Mesenchymal stem cell (in vitro differentiated cells and primary cell): ENCODE data around the gene MEIS2.

Experiments
- DNase-seq: peaks from one replicate; pipeline ENCODE4 v3.0.0-alpha.2; 2013
- H2AFZ ChIP-seq: one replicate; pipeline ENCODE4 v1.6.1; 2013; ENCODE audit warnings: low read depth, mild to moderate bottlenecking, control low read depth, inconsistent platforms, low read length, moderate library complexity
- H2AK5ac ChIP-seq: 2 replicates; pipeline ENCODE4 v1.6.1; 2013; ENCODE audit warnings: low read length, moderate library complexity, mild to moderate bottlenecking, inconsistent platforms; ENCODE audit not compliant: severe bottlenecking
- H2BK120ac ChIP-seq: one replicate; pipeline ENCODE4 v1.6.1; 2013; ENCODE audit warnings: low read depth, mild to moderate bottlenecking, inconsistent platforms, low read length, moderate library complexity
- H2BK12ac ChIP-seq, 2 experiments: one replicate each; pipeline ENCODE4 v1.6.1; 2013; ENCODE audit warnings: inconsistent platforms in 2 of 2, low read length in 2 of 2, mild to moderate bottlenecking in 2 of 2, moderate library complexity in 2 of 2, control low read depth in 1 of 2
- H2BK15ac ChIP-seq: one replicate; pipeline ENCODE4 v1.6.1; 2013; ENCODE audit warnings: mild to moderate bottlenecking, low read depth, inconsistent platforms; ENCODE audit not compliant: poor library complexity, severe bottlenecking
- H2BK5ac ChIP-seq: 2 replicates; pipeline ENCODE4 v1.6.1; 2013; ENCODE audit warnings: low read depth, mild to moderate bottlenecking, low read length, control low read depth, inconsistent platforms; ENCODE audit not compliant: poor library complexity, severe bottlenecking
- H3K14ac ChIP-seq, 2 experiments: one replicate each; pipeline ENCODE4 v1.6.1; 2013; ENCODE audit warnings: inconsistent platforms in 2 of 2, low read length in 2 of 2, control low read depth in 1 of 2, mild to moderate bottlenecking in 1 of 2, moderate library complexity in 1 of 2
- H3K18ac ChIP-seq, 2 experiments: one replicate each; pipeline ENCODE4 v1.6.1; 2013; ENCODE audit warnings: inconsistent platforms in 2 of 2, low read length in 2 of 2, control low read depth in 1 of 2, low read depth in 1 of 2, mild to moderate bottlenecking in 1 of 2
- H3K23ac ChIP-seq, 2 experiments: one replicate each; pipeline ENCODE4 v1.6.1; 2013; ENCODE audit warnings: inconsistent platforms in 2 of 2, low read length in 2 of 2, mild to moderate bottlenecking in 2 of 2, moderate library complexity in 2 of 2, control low read depth in 1 of 2
- H3K27ac ChIP-seq: 2 replicates; pipeline ENCODE4 v1.5.1; 2013; ENCODE audit warnings: mild to moderate bottlenecking, moderate library complexity, low read length, control low read depth, inconsistent platforms; ENCODE audit not compliant: poor library complexity, severe bottlenecking
- H3K27me3 ChIP-seq, 2 experiments: 2 replicates each; pipeline versions ENCODE4 v1.6.1 to v1.7.0; 2013; ENCODE audit warnings: low read length in 2 of 2, mild to moderate bottlenecking in 2 of 2, moderate library complexity in 2 of 2, control low read depth in 1 of 2, inconsistent platforms in 1 of 2; ENCODE audit not compliant: control insufficient read depth in 1 of 2, insufficient read depth in 1 of 2
- H3K36me3 ChIP-seq, 2 experiments: 2 replicates each; pipeline versions ENCODE4 v1.6.1 to v1.7.0; 2013; ENCODE audit warnings: low read length in 2 of 2, control low read depth in 1 of 2, inconsistent platforms in 1 of 2, low read depth in 1 of 2, mild to moderate bottlenecking in 1 of 2; ENCODE audit not compliant: insufficient read depth in 2 of 2, control insufficient read depth in 1 of 2
- H3K4ac ChIP-seq, 2 experiments: one replicate each; pipeline ENCODE4 v1.6.1; 2013; ENCODE audit warnings: inconsistent platforms in 2 of 2, low read length in 2 of 2, mild to moderate bottlenecking in 2 of 2, moderate library complexity in 2 of 2, control low read depth in 1 of 2, low read depth in 1 of 2
- H3K4me1 ChIP-seq: 2 replicates; pipeline ENCODE4 v1.6.1; 2013; ENCODE audit warnings: low read depth, low read length, control low read depth; ENCODE audit not compliant: control insufficient read depth, insufficient read depth
- H3K4me2 ChIP-seq: 2 replicates; pipeline ENCODE4 v1.6.1; 2013; ENCODE audit warnings: low read length, mild to moderate bottlenecking, inconsistent platforms; ENCODE audit not compliant: poor library complexity, severe bottlenecking
- H3K4me3 ChIP-seq, 2 experiments: 2 replicates each; pipeline versions ENCODE4 v1.5.1 to v1.7.0; 2013; ENCODE audit warnings: low read length in 2 of 2, mild to moderate bottlenecking in 2 of 2, control low read depth in 1 of 2, low read depth in 1 of 2; ENCODE audit not compliant: insufficient read depth in 1 of 2
- H3K79me1 ChIP-seq: replicated peaks from 2 replicates; pipeline ENCODE4 v1.6.1; 2013; ENCODE audit warnings: mild to moderate bottlenecking, control low read depth, low read length, inconsistent platforms; ENCODE audit not compliant: poor library complexity, severe bottlenecking
- H3K9ac ChIP-seq: 2 replicates; pipeline ENCODE4 v1.7.0; 2013; ENCODE audit warnings: mild to moderate bottlenecking, low read length, moderate library complexity
- H3K9me3 ChIP-seq: 2 replicates; pipeline ENCODE4 v1.7.0; 2013; ENCODE audit warnings: mild to moderate bottlenecking, low read length; ENCODE audit not compliant: control insufficient read depth
- H4K8ac ChIP-seq: one replicate; pipeline ENCODE4 v1.6.1; 2013; ENCODE audit warnings: inconsistent platforms, mild to moderate bottlenecking, low read length, moderate library complexity
- H4K91ac ChIP-seq: one replicate; pipeline ENCODE4 v1.6.1; 2013; ENCODE audit warnings: mild to moderate bottlenecking, low read length, inconsistent platforms
- WGBS: methylation state at CpG from one replicate; pipeline ENCODE4 v1.1.7; 2013; ENCODE audit warnings: mixed read lengths; 5-methylcytosine and 5-hydroxymethylcytosine counted together

Gene MEIS2

DNA sequence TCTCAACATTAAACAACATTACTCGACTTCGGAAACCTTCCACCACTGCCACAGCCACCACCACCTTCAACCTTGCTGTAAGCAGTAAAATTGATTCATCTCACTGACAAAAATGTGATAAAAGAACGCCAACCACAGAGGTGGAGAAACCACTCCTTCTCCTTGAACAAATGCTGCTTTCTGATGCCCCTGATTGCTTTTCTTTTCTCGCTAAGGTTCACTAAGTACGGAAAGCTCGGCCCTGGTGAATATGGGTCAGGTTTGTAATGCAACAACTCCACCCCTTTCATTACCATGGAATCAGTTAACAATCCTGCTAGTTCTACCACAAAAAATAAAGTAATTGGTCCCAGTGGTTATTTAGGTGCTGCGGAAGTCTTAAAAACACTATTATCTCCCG is 44.9 kb downstream of the MEIS2 start:
- H2BK12ac ChIP-seq = no peak overlapping the region
- H3K79me1 ChIP-seq = peaks cover 19% of the 10 kb centered on the region
- H2BK120ac ChIP-seq = no peak overlapping the region

DNA sequence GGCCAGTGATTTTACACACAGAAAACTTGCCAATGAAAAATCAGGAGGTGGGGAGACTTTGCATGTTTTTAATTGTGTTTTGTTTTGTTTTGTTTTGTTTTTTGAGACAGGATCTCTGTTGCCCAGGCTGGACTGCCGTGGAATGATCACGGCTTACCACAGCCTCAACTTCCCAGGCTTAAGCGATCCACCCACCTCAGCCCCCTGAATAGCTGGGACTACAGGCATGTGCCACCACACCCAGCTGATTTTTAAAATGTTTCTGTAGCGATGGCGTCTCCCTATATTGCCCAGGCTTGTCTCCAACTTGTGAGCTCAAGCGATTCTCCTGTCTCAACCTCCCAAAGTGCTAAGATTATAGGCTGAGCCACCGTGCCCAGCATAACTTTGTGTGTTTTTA is 46.0 kb downstream of the MEIS2 start:
- Histone ChIP-seq H3K9ac (no peak overlapping the region), H2BK15ac (no peak overlapping the region), H4K8ac (no peak overlapping the region), H2BK5ac (no peak overlapping the region), H3K23ac (no peak overlapping the region), H2AFZ (no peak overlapping the region), H3K27ac (no peak overlapping the region), H2BK12ac (no peak overlapping the region), H3K18ac (no peak overlapping the region), H3K4me1 (peaks cover 6% of the 10 kb centered on the region), H2AK5ac (no peak overlapping the region), H3K4me2 (no peak overlapping the region), H3K4ac (no peak overlapping the region), H2BK120ac (no peak overlapping the region), H3K79me1 (peaks cover 20% of the 10 kb centered on the region), H3K4me3 (no peak overlapping the region), H3K9me3 (no peaks in the 10 kb centered on the region), H4K91ac (no peak overlapping the region), H3K14ac (no peak overlapping the region), H3K27me3 (no peaks in the 10 kb centered on the region), H3K36me3 (peaks cover 0 to 40% of the 10 kb centered on the region in 2 experiments)
- 100% methylated on average over 6 of the region's 7 CpGs for whole genome bisulfite sequencing
- DNase-seq = no peak

More for the DNA sequence above, 44.9 kb downstream of the MEIS2 start:
- H2AK5ac ChIP-seq = no peak overlapping the region
- H3K27me3 ChIP-seq = no peaks in the 10 kb centered on the region
- H3K18ac ChIP-seq = no peak overlapping the region
- H2AFZ ChIP-seq = no peak overlapping the region
- no peak for DNase-seq
- no peak overlapping the region for H3K27ac ChIP-seq
- no peaks in the 10 kb centered on the region for H3K9me3 ChIP-seq
- H3K36me3 ChIP-seq = peaks cover 0 to 41% of the 10 kb centered on the region in 2 experiments
- H2BK15ac ChIP-seq = no peak overlapping the region
- peaks cover 6% of the 10 kb centered on the region for H3K4me1 ChIP-seq
- no peak overlapping the region for H4K91ac ChIP-seq
- no peak overlapping the region for H3K14ac ChIP-seq
- no peak overlapping the region for H3K4me3 ChIP-seq
- no peak overlapping the region for H3K23ac ChIP-seq
- H3K4ac ChIP-seq = no peak overlapping the region
- H2BK5ac ChIP-seq = no peak overlapping the region
- 97% methylated on average over 7 of the region's 8 CpGs for WGBS
- H4K8ac ChIP-seq = no peak overlapping the region
- no peak overlapping the region for H3K4me2 ChIP-seq
- no peak overlapping the region for H3K9ac ChIP-seq

DNA sequence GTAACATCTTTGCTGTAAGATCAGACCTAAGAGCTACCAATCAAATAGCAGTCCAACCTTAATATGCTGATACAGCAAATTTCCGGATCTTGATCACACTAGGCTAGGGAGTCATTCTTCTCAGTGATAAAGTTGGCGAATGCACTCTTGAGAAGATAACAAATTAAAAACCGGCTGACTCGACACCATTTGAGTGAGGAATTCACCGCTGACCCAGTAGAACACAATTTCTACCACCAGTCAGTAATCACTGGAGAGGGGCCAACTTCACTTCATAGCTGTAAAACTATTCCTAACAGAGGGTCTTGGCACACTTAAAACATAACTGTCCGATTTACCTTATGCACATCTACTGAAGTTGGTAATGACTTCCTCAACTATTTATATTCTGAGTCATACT is 47.2 kb downstream of the MEIS2 start:
- Histone ChIP-seq H2AFZ (no peak overlapping the region), H2BK15ac (no peak overlapping the region), H3K27me3 (no peaks in the 10 kb centered on the region), H2BK120ac (no peak overlapping the region), H4K91ac (no peak overlapping the region), H3K4me3 (no peak overlapping the region), H3K23ac (no peak overlapping the region), H4K8ac (no peak overlapping the region), H3K9ac (no peak overlapping the region), H3K4me2 (no peak overlapping the region), H2AK5ac (no peak overlapping the region), H3K27ac (no peak overlapping the region), H2BK5ac (no peak overlapping the region), H3K18ac (no peak overlapping the region), H3K79me1 (peaks cover 19% of the 10 kb centered on the region), H3K9me3 (no peaks in the 10 kb centered on the region), H3K4ac (no peak overlapping the region), H3K4me1 (peaks cover 6% of the 10 kb centered on the region), H3K36me3 (peaks cover 0 to 41% of the 10 kb centered on the region in 2 experiments), H2BK12ac (no peak overlapping the region), H3K14ac (no peak overlapping the region)
- WGBS = 93% methylated on average over 5 of the region's 6 CpGs
- DNase-seq = no peak

DNA sequence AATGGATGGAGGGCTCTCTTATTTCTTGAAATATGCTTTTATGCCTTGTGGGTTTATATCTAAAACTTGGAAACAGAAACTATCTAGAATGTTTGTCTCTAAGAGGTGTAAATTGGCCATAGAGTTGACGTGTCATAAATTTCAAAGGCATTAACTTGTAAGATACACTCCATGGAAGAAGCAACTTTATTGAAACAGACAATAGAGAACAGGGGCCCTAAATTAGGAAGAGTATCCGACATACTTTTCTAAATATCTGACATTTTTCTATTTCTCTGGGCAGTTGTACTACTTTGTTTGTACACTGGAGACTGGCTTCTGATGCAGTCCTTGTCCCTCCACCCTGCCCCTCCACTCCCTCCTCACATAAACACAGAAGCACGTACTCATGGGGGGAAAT is 50.0 kb downstream of the MEIS2 start:
- no CpG with 5 or more reads among the region's 3 CpGs for WGBS

More for the DNA sequence above, 50.0 kb downstream of the MEIS2 start:
- no peak overlapping the region for H4K91ac ChIP-seq
- no peak overlapping the region for H3K4ac ChIP-seq
- H3K4me2 ChIP-seq = no peak overlapping the region
- H4K8ac ChIP-seq = peak overlapping the region; percentile 60
- peak overlapping the region in 1 of 2 experiments; percentile 62 for H3K18ac ChIP-seq
- DNase-seq = no peak
- H2AK5ac ChIP-seq = no peak overlapping the region
- H2BK5ac ChIP-seq = no peak overlapping the region
- H3K4me3 ChIP-seq = no peak overlapping the region
- H2AFZ ChIP-seq = no peak overlapping the region
- H3K4me1 ChIP-seq = peaks cover 4% of the 10 kb centered on the region
- H3K14ac ChIP-seq = no peak overlapping the region
- H3K79me1 ChIP-seq = peaks cover 13% of the 10 kb centered on the region
- no peak overlapping the region for H2BK12ac ChIP-seq
- no peaks in the 10 kb centered on the region for H3K9me3 ChIP-seq
- H2BK15ac ChIP-seq = no peak overlapping the region
- peaks cover 0 to 44% of the 10 kb centered on the region in 2 experiments for H3K36me3 ChIP-seq
- no peak overlapping the region for H2BK120ac ChIP-seq
- H3K27me3 ChIP-seq = no peaks in the 10 kb centered on the region
- no peak overlapping the region for H3K9ac ChIP-seq
- H3K27ac ChIP-seq = no peak overlapping the region
- H3K23ac ChIP-seq = no peak overlapping the region
